GM12878 (cell line): ENCODE data around the gene DNASE2. TPM values are rescaled to one million over a fixed set of nuclear protein-coding genes. Genes with fewer than 3 reads are reported as not detected.

ENCODE experiments used
- ATAC-seq: fragments of 200-7000 bp; cut with Tn5 transposase; 3 replicates; pipeline ENCODE4 v1.9.1; 2020; ENCODE audit warnings: mild to moderate bottlenecking, moderate library complexity
- BruUV-seq: library from RNA; stranded (reverse); fragments of 400-500 nt; replicated peaks from 2 replicates; lab custom pipeline; 2021; lab: Mats Ljungman, UMichigan
- CTCF ChIA-PET: fragments of 300-600 bp; sonication (Branson Sonifier 250); formaldehyde crosslinking; extraction: SDS; loops from one replicate; lab custom pipeline; 2021; ENCODE audit warnings: inconsistent platforms; lab: Yijun Ruan, JAX
- POLR2A ChIA-PET: fragments of 350-600 bp; formaldehyde crosslinking; extraction: SDS; loops from one replicate; lab custom pipeline; 2021; ENCODE audit warnings: inconsistent platforms; lab: Charles Lee
- RAD21 ChIA-PET: fragments of 300-600 bp; sonication (Branson Sonifier 250); formaldehyde crosslinking; loops from one replicate; lab custom pipeline; 2023; ENCODE audit warnings: antibody characterized with exemption; ENCODE audit not compliant: unreplicated experiment; lab: Charles Lee
- SMC1A ChIA-PET: fragments of 300-600 bp; sonication (Branson Sonifier 250); formaldehyde crosslinking; loops from one replicate; lab custom pipeline; 2023; ENCODE audit not compliant: unreplicated experiment, uncharacterized antibody; lab: Charles Lee
- DNase-seq: peaks from one replicate; pipeline ENCODE4 v3.0.0-alpha.2; 2011; ENCODE audit warnings: low read depth, low spot score
- FAIRE-seq: peaks from 3 replicates; lab custom pipeline; 2011; peaks lifted over from hg19 to GRCh38; lab: Jason Lieb, UNC
- H2AFZ ChIP-seq: 2 replicates; pipeline ENCODE4 v1.6.0; 2011; ENCODE audit warnings: low read depth, low read length, control low read depth; ENCODE audit not compliant: control insufficient read depth
- H3K27ac ChIP-seq: 2 replicates; pipeline ENCODE4 v1.5.1; 2011; ENCODE audit warnings: control low read depth; ENCODE audit not compliant: control insufficient read depth, insufficient read depth
- H3K27me3 ChIP-seq, 2 experiments: replicated peaks in 1 of 2; 2 replicates each; pipeline versions ENCODE4 v1.6.0 to v1.6.1; 2011; ENCODE audit warnings: low read length in 1 of 2; ENCODE audit not compliant: control insufficient read depth in 2 of 2, insufficient read depth in 2 of 2
- H3K36me3 ChIP-seq, 2 experiments: 2 replicates each; pipeline ENCODE4 v1.5.1; 2011; ENCODE audit warnings: low read length in 1 of 2; ENCODE audit not compliant: control insufficient read depth in 2 of 2, insufficient read depth in 2 of 2
- H3K4me1 ChIP-seq: 2 replicates; pipeline ENCODE4 v1.6.1; 2011; ENCODE audit warnings: mild to moderate bottlenecking, low read length, moderate library complexity, mixed read lengths; ENCODE audit not compliant: control insufficient read depth, insufficient read depth
- H3K4me2 ChIP-seq: 2 replicates; pipeline ENCODE4 v1.6.0; 2011; ENCODE audit warnings: control low read depth; ENCODE audit not compliant: control insufficient read depth, insufficient read depth
- H3K4me3 ChIP-seq: fragments of 200-600 bp; sonication (generic); 2 replicates; pipeline ENCODE4 v1.5.1; 2016
- H3K79me2 ChIP-seq: 2 replicates; pipeline ENCODE4 v1.6.0; 2011; ENCODE audit warnings: low read length; ENCODE audit not compliant: control insufficient read depth, insufficient read depth
- H3K9ac ChIP-seq: 2 replicates; pipeline ENCODE4 v1.8.0; 2011; ENCODE audit warnings: low read length, control low read depth, mixed read lengths; ENCODE audit not compliant: control insufficient read depth, insufficient read depth
- H3K9me3 ChIP-seq: replicated peaks from 3 replicates; pipeline ENCODE4 v1.5.1; 2011; ENCODE audit warnings: mild to moderate bottlenecking, low read length; ENCODE audit not compliant: control insufficient read depth, insufficient read depth
- H4K20me1 ChIP-seq: 2 replicates; pipeline ENCODE4 v1.6.0; 2011; ENCODE audit not compliant: control insufficient read depth, insufficient read depth
- BMI1 ChIP-seq: fragments of 450-650 bp; IDR thresholded peaks from 2 replicates; pipeline ENCODE4 v1.6.1; 2016; ENCODE audit warnings: mild to moderate bottlenecking, moderate library complexity, borderline replicate concordance
- CHD2 ChIP-seq: IDR thresholded peaks from 2 replicates; pipeline ENCODE4 v1.6.1; 2011; ENCODE audit warnings: low read depth, low read length, improper control_type of control experiment, borderline replicate concordance
- EED ChIP-seq: sonication (generic); IDR thresholded peaks from 2 replicates; pipeline ENCODE4 v1.6.1; 2016; ENCODE audit warnings: antibody characterized with exemption, low read depth
- JUND ChIP-seq: IDR thresholded peaks from 2 replicates; pipeline ENCODE4 v1.6.1; 2012; ENCODE audit warnings: low read depth, mild to moderate bottlenecking, low read length, improper control_type of control experiment, moderate library complexity
- NFYB ChIP-seq: IDR thresholded peaks from 2 replicates; pipeline ENCODE4 v1.6.1; 2011; ENCODE audit warnings: low read depth, mild to moderate bottlenecking, low read length, improper control_type of control experiment, moderate library complexity; ENCODE audit not compliant: insufficient read depth
- NRF1 ChIP-seq: conservative IDR thresholded peaks from 2 replicates; pipeline ENCODE4 v1.6.1; 2011; ENCODE audit warnings: mild to moderate bottlenecking, low read depth, low read length, improper control_type of control experiment
- PAX8 ChIP-seq: fragments of 450-650 bp; IDR thresholded peaks from 2 replicates; pipeline ENCODE4 v1.6.1; 2017; ENCODE audit warnings: mild to moderate bottlenecking, moderate library complexity
- RCOR1 ChIP-seq: conservative IDR thresholded peaks from 2 replicates; pipeline ENCODE4 v1.6.1; 2012; ENCODE audit warnings: low read depth, low read length, improper control_type of control experiment
- SIN3A ChIP-seq: IDR thresholded peaks from 2 replicates; pipeline ENCODE4 v1.6.1; 2012; ENCODE audit warnings: low read depth, low read length, improper control_type of control experiment
- TAF1 ChIP-seq: IDR thresholded peaks from 2 replicates; pipeline ENCODE4 v1.6.1; 2011; ENCODE audit warnings: mild to moderate bottlenecking, low read depth, low read length, borderline replicate concordance
- TCF12 ChIP-seq: IDR thresholded peaks from 2 replicates; pipeline ENCODE4 v1.6.1; 2011; ENCODE audit warnings: low read depth, mild to moderate bottlenecking, low read length
- WGBS: methylation state at CpG from one replicate; pipeline ENCODE4 v1.1.6; 2016; ENCODE audit warnings: low lambda C conversion rate; ENCODE audit not compliant: insufficient replicate concordance, insufficient coverage; ENCODE audit errors: missing lambda C conversion rate; 5-methylcytosine and 5-hydroxymethylcytosine counted together
- in situ Hi-C: fragments of 300-500 bp; cut with MboI; formaldehyde crosslinking; loops from 9 replicates; pipeline ENCODE4 v1.14.3; 2018; ENCODE audit warnings: mixed read lengths
- intact Hi-C: fragments of 100-400 bp; cut with micrococcal nuclease; formaldehyde crosslinking; loops from one replicate; pipeline ENCODE4 v1.14.2; 2022; ENCODE audit not compliant: unreplicated experiment
- polyA plus RNA-seq, 11 experiments: library from polyadenylated mRNA; depleted of rRNA in 4 of 11; unstranded in 6 of 11; stranded (reverse) in 5 of 11; fragments of >200 nt; fragmentation: Nextera tagmentation in 4 of 11; fragmentation: Illumina TruSeq in 1 of 11; extraction: Ambion mirVana in 4 of 11; extraction: Trizol in 1 of 11; gene quantifications; 1 replicate in 1 of 11; 2 replicates in 10 of 11; pipeline versions ENCODE4 v1.2.1 to v1.2.3, GENCODE V29; 2011 to 2016; ENCODE audit warnings: inconsistent platforms in 2 of 11, missing spikeins in 2 of 11, low read depth in 1 of 11
- total RNA-seq, 4 experiments: library from RNA; depleted of rRNA in 3 of 4; stranded (reverse); fragments of >200 nt in 3 of 4; fragmentation: Illumina TruSeq in 1 of 4; extraction: Trizol in 1 of 4; gene quantifications; 2 replicates each; pipeline versions ENCODE4 v1.2.1 to v1.2.3, GENCODE V29; 2013 to 2021
- TF ChIP-seq, protein P1 (sequence below): fragments of 450-650 bp; IDR thresholded peaks from 2 replicates; pipeline ENCODE4 v1.6.1; 2018; ENCODE audit warnings: borderline replicate concordance, mild to moderate bottlenecking; ENCODE audit not compliant: partially characterized antibody
- TF ChIP-seq, protein P2 (sequence below): fragments of 450-650 bp; IDR thresholded peaks from 2 replicates; pipeline ENCODE4 v1.6.1; 2016; ENCODE audit warnings: mild to moderate bottlenecking, moderate library complexity, borderline replicate concordance

The DNASE2 gene
- total and polyA plus RNA-seq, 10 of the 15 experiments (the other 5 are each of a cell fraction or from before 2014, with no cell fraction given), result 4.9 to 32.1 (median 22.0) TPM

DNA sequence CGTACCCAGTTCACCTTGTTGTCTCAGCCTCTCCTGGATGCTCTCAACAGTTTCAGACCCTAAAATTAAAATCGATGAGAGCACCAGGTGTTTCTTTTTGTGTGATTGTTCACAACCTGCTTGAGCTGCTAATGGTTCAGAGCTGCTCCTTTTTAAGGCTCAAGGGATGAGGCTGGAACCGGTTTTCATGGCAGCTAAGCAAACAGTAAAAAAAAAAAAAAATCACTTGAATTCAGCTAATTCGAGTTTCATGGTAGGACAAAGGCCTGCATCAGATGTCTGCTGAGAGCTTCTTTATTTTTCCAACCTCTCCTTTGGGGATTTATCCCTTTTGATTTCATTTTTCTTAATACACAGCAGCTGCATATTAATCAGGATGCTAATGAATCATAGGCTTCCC, 31.3 kb upstream of the DNASE2 start:
- 26% methylated on average over 4 of the region's 4 CpGs for WGBS
- in situ Hi-C loops (no loop called here), intact Hi-C loops (no loop called here)
- Histone ChIP-seq H3K4me1 (peaks cover 7% of the 10 kb centered on the region), H3K79me2 (no peaks in the 10 kb centered on the region), H2AFZ (no peak overlapping the region), H3K9ac (no peak overlapping the region), H3K27me3 (no peaks in the 10 kb centered on the region), H3K4me2 (no peak overlapping the region), H3K4me3 (no peak overlapping the region), H3K9me3 (no peaks in the 10 kb centered on the region), H3K27ac (no peak overlapping the region), H4K20me1 (no peaks in the 10 kb centered on the region), H3K36me3 (no peaks in the 10 kb centered on the region)
- no TSS peak for BruUV-seq
- ChIA-PET POLR2A (interaction anchor here (0.7 to 2.2 kb wide), 2 partner anchors 12 to 28 kb away, joined by 4 to 9 read pairs; no protein-coding TSS in a partner anchor), CTCF (interaction anchor here (0.7 to 4.8 kb wide), 4 partner anchors 11 to 149 kb away, joined by 3 to 23 read pairs (median 7); no protein-coding TSS in a partner anchor), SMC1A (interaction anchor here (1.0 to 1.8 kb wide), 2 partner anchors 20 to 48 kb away, joined by 3 read pairs; no protein-coding TSS in a partner anchor), RAD21 (no interaction called here)
- no peak for DNase-seq
- ATAC-seq, result no peak
- no peak for FAIRE-seq
- TF ChIP-seq, protein P1, sequence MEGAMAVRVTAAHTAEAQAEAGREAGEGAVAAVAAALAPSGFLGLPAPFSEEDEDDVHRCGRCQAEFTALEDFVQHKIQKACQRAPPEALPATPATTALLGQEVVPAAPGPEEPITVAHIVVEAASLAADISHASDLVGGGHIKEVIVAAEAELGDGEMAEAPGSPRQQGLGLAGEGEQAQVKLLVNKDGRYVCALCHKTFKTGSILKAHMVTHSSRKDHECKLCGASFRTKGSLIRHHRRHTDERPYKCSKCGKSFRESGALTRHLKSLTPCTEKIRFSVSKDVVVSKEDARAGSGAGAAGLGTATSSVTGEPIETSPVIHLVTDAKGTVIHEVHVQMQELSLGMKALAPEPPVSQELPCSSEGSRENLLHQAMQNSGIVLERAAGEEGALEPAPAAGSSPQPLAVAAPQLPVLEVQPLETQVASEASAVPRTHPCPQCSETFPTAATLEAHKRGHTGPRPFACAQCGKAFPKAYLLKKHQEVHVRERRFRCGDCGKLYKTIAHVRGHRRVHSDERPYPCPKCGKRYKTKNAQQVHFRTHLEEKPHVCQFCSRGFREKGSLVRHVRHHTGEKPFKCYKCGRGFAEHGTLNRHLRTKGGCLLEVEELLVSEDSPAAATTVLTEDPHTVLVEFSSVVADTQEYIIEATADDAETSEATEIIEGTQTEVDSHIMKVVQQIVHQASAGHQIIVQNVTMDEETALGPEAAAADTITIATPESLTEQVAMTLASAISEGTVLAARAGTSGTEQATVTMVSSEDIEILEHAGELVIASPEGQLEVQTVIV, result no peak
- TF ChIP-seq CHD2 (no peak), BMI1 (no peak), RCOR1 (no peak), PAX8 (no peak), TCF12 (no peak), NRF1 (no peak), NFYB (no peak), JUND (no peak), TAF1 (no peak), EED (no peak), SIN3A (no peak)
- TF ChIP-seq, protein P2, sequence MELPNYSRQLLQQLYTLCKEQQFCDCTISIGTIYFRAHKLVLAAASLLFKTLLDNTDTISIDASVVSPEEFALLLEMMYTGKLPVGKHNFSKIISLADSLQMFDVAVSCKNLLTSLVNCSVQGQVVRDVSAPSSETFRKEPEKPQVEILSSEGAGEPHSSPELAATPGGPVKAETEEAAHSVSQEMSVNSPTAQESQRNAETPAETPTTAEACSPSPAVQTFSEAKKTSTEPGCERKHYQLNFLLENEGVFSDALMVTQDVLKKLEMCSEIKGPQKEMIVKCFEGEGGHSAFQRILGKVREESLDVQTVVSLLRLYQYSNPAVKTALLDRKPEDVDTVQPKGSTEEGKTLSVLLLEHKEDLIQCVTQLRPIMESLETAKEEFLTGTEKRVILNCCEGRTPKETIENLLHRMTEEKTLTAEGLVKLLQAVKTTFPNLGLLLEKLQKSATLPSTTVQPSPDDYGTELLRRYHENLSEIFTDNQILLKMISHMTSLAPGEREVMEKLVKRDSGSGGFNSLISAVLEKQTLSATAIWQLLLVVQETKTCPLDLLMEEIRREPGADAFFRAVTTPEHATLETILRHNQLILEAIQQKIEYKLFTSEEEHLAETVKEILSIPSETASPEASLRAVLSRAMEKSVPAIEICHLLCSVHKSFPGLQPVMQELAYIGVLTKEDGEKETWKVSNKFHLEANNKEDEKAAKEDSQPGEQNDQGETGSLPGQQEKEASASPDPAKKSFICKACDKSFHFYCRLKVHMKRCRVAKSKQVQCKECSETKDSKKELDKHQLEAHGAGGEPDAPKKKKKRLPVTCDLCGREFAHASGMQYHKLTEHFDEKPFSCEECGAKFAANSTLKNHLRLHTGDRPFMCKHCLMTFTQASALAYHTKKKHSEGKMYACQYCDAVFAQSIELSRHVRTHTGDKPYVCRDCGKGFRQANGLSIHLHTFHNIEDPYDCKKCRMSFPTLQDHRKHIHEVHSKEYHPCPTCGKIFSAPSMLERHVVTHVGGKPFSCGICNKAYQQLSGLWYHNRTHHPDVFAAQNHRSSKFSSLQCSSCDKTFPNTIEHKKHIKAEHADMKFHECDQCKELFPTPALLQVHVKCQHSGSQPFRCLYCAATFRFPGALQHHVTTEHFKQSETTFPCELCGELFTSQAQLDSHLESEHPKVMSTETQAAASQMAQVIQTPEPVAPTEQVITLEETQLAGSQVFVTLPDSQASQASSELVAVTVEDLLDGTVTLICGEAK, result no peak
